ENCODE data around the gene FXR2. TPM values are rescaled to one million over a fixed set of nuclear protein-coding genes. Genes with fewer than 3 reads are reported as not detected.
A peak's percentile ranks its signal among the peaks of the same experiment; 100 is the strongest.

FXR2 gene
- total RNA-seq, 1 experiment from 2014 or later = 88.0 TPM

DNA sequence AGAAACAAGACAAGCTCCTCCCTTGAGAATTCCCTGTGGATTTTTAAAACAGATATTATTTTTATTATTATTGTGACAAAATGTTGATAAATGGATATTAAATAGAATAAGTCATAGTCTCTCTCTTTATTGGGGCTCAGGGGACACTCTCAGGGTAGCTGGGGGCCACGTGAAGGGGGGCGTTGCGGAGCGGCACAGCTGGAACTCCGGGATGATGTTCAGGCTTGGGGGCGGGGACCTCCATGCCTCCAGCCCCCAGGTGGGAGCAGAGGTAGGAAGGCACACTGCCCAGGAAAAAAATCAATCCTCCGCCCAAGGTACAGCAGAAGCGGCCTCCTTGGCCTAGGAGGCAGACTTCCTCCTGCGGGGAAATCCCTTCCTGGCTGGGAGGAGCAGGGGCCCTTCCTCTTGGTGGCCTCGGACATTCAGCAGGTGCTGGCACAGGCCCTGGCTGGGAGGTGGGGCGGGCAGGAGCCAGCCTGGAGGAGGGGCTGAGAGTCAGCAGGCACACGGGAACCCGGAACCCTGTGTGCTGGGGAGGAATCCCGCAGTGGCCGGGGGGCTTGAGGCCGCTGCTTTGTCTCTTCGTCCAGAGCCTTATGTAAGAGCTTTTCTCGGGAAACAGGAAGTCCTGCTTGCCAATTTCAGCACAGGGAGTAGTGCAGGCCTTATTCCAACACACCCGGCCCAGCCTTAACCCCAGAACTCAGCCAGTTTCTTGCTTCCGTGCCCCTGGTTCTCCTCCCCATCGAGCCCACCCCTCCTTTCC, 56.7 kb downstream of the FXR2 start:
- in situ Hi-C loops (cut with HindIII; ENCODE audit: low sequenced_read_pairs) = no loop called here
- peak; percentile 85 for DNase-seq (ENCODE audit: low spot score)

DNA sequence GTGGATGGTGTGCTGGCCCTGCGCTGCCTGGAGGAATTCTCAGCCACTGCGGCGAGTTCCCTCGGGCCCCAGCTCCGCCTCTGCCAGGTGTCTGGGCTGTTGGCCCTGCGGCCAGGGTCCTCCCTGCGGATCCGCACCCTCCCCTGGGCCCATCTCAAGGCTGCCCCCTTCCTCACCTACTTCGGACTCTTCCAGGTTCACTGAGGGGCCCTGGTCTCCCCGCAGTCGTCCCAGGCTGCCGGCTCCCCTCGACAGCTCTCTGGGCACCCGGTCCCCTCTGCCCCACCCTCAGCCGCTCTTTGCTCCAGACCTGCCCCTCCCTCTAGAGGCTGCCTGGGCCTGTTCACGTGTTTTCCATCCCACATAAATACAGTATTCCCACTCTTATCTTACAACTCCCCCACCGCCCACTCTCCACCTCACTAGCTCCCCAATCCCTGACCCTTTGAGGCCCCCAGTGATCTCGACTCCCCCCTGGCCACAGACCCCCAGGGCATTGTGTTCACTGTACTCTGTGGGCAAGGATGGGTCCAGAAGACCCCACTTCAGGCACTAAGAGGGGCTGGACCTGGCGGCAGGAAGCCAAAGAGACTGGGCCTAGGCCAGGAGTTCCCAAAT, 57.4 kb downstream of the FXR2 start:
- in situ Hi-C loops (cut with HindIII; ENCODE audit: low sequenced_read_pairs) = no loop called here
- DNase-seq (ENCODE audit: low spot score) = no peak

DNA sequence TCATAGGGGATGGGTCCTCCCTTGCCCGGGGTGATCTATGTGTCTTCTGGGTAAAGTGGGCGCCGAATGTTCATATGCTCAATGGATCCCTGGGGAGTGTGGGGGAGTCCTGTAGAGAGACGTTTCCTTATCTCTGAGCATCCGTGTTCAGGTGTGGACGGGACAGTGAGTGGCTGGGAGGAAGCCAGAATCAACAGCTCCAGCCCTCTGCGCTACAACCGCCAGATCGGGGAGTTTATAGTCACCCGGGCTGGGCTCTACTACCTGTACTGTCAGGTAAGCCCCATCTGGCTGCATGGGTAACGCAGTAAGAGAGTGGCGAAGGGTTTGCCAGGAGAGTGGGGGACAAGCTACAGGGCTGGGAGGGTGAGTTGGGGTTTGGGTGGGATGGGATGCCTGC, 58.1 kb downstream of the FXR2 start:
- in situ Hi-C loops (cut with HindIII; ENCODE audit: low sequenced_read_pairs) = no loop called here

DNA sequence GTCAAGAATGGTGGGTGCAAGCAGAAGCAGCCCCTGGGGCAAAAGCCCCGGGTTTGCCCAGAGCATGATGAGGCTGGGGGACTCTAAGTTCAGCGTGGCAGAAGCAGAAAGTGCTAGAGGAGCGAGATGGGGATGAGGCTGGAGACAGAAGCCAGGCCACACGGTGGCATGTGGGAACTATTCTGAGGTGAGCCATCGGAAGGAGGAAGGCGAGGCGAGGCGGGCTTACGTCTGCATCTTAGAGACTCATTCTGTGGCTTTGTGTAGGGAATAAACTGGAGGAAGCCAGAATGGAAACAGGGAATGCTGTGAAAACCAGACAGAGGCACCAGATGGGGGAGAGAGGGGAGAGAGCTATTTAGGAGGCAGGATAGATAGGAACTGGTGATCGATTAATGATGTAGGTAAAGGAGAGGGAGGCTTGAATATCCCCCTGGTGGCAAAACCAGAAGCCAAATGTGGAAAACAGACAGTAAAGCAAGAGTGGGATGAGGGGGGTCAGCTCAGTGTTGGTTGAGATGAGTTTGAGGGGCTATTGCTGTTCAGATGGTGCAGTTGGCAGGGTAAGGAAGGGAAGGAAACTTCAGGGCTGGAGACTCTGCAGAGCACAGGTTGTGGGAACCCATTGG, 59.3 kb downstream of the FXR2 start:
- in situ Hi-C loops (cut with HindIII; ENCODE audit: low sequenced_read_pairs) = no loop called here
- DNase-seq (ENCODE audit: low spot score) = no peak

More for the DNA sequence above, 58.1 kb downstream of the FXR2 start:
- no peak for DNase-seq (ENCODE audit: low spot score)

DNA sequence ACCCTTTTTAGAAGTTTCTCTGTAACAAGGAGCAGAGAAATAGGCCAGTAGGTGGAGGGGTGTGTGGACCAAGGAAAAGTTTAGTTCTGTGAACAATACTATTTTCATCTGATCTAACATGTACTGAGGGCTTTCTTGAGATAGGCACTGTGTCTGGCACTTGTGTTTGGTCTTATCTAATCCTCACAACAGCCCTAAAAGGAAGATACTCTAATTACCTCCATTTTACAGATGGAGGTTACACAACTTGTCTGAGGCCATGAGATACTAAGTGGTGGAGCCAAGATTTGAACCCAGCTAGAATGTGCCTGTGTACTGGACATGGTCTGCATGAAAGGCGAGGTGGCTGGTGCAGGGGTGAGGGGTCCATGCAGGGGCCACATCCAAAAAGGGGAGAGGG, 61.3 kb downstream of the FXR2 start:
- in situ Hi-C loops (cut with HindIII; ENCODE audit: low sequenced_read_pairs) = no loop called here

DNA sequence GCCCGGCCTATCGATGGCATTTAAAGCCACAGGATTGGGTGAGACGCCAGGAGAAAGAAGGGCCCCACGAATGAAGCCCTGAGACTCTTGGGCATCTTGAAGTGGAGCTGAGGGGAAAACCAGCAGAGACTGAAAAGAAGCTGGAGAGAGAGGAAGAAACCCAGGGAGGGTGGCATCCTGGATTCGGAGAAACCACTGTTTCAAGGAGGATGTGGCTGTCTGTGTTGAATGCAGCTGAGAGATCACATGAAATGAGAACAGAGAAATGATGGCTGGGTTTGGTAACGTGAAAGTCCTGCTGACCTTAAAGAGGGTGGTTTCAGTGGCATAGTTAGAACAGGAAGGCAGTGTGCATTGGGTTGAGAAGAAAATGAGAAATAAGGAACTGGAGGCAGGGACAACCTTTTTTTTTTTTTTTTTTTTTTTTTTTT, 62.1 kb downstream of the FXR2 start:
- in situ Hi-C loops (cut with HindIII; ENCODE audit: low sequenced_read_pairs) = no loop called here
- no peak for DNase-seq (ENCODE audit: low spot score)

More for the DNA sequence above, 61.3 kb downstream of the FXR2 start:
- DNase-seq (ENCODE audit: low spot score) = no peak

DNA sequence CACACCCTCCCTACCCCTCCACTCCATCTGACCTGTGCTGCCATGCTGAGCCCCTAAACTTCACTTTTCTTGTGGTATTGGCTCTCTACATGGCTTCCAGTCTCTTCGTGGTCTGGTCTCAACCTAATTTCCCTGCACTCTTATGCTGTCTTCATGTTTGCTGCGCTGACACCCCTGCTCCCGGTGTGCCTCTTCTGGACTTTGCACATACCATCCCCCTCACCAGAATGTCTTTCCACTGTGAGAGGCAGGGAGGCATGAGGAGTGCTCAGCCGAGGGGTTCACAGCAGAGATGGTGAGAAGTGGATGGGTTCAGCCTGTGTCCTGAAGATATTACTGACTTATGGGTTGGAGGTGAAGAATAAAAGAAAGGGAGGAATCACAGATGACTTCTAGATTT, 63.3 kb downstream of the FXR2 start:
- in situ Hi-C loops (cut with HindIII; ENCODE audit: low sequenced_read_pairs) = no loop called here
- DNase-seq (ENCODE audit: low spot score) = no peak

DNA sequence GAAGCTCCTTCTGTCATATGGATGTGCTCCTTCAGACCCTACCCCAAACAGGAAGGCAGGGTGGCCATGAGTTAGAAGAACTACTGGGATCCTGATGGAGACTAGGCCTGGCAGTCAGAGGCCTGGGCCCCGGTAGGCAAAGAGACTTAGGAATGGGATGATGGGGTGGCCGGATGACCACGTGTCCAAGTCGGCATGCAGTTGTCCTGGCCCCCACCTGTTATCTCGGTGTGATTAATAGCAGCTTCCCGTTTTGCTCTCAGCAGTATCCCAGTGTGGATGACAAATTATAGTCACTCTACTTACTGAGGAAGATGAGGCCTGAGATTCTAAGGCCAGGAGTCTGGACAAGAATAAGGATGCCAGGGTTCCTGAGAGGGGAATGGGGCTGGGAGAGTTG, 64.4 kb downstream of the FXR2 start:
- in situ Hi-C loops (cut with HindIII; ENCODE audit: low sequenced_read_pairs) = no loop called here
- DNase-seq (ENCODE audit: low spot score) = no peak

DNA sequence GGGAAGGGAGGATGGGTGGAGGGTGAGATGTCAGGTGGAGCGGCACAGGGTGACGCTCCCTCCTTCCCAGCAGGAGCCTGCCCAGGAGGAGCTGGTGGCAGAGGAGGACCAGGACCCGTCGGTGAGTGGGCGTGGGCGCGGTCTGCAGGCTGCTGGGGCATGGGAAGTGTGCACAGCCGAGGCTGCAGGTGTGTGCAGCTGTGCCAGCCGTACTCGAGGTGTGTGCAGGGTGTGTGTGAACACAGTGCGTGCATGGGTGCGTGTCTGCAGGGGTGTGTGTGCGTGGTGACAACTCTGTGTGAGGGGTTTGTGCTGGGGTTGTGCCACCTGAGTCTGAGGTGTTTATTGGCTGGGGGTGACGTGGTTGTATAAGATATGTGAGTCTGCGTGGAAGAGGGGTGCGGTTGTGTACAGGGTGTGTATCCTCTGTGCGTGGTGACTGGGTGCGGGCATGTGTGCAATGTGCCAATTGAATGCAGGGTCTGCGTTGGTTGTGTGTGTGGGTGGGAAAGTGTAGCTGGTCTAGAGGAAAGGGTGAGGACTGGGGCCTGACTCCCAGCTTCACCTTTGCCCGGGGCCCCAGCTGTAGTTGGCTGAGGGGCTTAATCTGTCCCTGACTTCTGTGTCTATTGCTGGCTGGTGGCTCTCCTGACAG, 65.2 kb downstream of the FXR2 start:
- peak; percentile 38 for DNase-seq (ENCODE audit: low spot score)
- in situ Hi-C loops (cut with HindIII; ENCODE audit: low sequenced_read_pairs) = no loop called here

DNA sequence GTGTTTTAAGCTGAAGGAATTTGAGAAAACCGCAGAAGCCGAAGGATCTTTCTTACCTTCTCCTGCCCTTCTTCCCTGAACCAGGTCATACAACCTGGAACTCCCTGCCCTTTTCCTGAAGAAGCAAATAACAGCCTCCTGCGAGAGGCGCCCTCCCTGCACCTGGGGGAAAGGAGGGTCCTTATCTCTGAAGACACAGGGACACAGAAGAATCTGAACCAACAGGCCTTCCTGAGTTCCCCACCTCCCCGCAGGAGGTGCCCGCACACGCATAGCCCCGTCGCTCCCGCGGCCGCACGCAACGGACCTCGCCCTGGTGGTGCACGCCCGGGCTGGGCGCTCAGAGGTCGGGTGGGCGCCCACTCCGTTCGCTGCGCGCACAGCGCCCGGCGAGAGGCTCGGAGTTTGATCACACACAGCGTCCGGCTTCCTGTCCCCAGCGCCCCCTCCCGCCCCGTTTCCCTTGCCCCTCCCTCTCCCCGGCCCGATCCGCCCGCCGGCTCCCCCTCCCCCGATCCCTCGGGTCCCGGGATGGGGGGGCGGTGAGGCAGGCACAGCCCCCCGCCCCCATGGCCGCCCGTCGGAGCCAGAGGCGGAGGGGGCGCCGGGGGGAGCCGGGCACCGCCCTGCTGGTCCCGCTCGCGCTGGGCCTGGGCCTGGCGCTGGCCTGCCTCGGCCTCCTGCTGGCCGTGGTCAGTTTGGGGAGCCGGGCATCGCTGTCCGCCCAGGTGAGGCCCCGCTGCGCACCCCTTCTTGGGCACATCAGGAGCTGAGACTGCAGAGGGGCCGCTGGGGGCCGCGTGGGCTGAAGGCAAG, 65.9 kb downstream of the FXR2 start, which contains the start of gene TNFSF12:
TNFSF12 (plus strand) TSS at position 474 of the 816 bp plus-strand sequence; CDS start at position 570, 96 bp downstream.
- peak; percentile 52 for DNase-seq (ENCODE audit: low spot score)
- in situ Hi-C loops (cut with HindIII; ENCODE audit: low sequenced_read_pairs) = no loop called here

DNA sequence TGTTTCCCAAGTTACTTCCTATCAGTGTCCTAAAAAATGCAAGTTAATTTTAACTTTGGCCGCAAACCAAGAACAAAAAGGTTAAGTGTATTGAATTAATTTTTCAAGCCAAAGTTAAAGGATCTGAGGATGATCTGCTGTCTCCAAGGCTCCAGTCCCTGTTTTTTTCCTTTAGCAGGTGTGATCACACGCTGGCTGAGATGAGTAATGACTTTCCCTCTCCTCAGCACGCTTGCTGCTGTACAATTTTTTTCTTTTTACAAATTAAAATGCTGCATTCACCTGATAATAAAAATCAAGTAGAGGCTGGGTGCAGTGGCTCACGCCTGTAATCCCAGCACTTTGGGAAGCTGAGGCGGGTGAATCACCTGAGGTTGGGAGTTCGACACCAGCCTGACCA, 69.8 kb downstream of the FXR2 start:
- DNase-seq (ENCODE audit: low spot score) = no peak
- in situ Hi-C loops (cut with HindIII; ENCODE audit: low sequenced_read_pairs) = no loop called here

Other genes starting within 250 kb of the FXR2 start
- not detected in 2 replicates for gene TNK1, start 233.8 kb downstream of the FXR2 start, total RNA-seq (2014; rRNA removed; shearing (Covaris generic))
- gene PLSCR3, start 220.4 kb downstream of the FXR2 start, total RNA-seq (2014; rRNA removed; shearing (Covaris generic)) = 7.9 and 8.3 TPM in 2 replicates
- gene TMEM256, start 210.8 kb downstream of the FXR2 start, total RNA-seq (2014; rRNA removed; shearing (Covaris generic)) = 200 and 369 TPM in 2 replicates
- gene NLGN2, start 207.1 kb downstream of the FXR2 start, total RNA-seq (2014; rRNA removed; shearing (Covaris generic)) = 5.5 and 6.8 TPM in 2 replicates
- not detected in 2 replicates for gene SPEM1, start 194.6 kb downstream of the FXR2 start, total RNA-seq (2014; rRNA removed; shearing (Covaris generic))
- not detected in 2 replicates for gene SPEM2, start 189.3 kb downstream of the FXR2 start, total RNA-seq (2014; rRNA removed; shearing (Covaris generic))
- gene SPEM3, start 186.0 kb downstream of the FXR2 start, total RNA-seq (2014; rRNA removed; shearing (Covaris generic)) = not detected in 2 replicates
- 4.6 and 4.9 TPM in 2 replicates for gene TMEM102, start 179.5 kb downstream of the FXR2 start, total RNA-seq (2014; rRNA removed; shearing (Covaris generic))
- 20.4 and 24.2 TPM in 2 replicates for gene FGF11, start 175.4 kb downstream of the FXR2 start, total RNA-seq (2014; rRNA removed; shearing (Covaris generic))
- gene CHRNB1, start 169.8 kb downstream of the FXR2 start, total RNA-seq (2014; rRNA removed; shearing (Covaris generic)) = 7.6 and 24.0 TPM in 2 replicates
- 4.1 and 4.4 TPM in 2 replicates for gene ZBTB4, start 135.3 kb downstream of the FXR2 start, total RNA-seq (2014; rRNA removed; shearing (Covaris generic))
- gene SLC35G6, start 133.5 kb downstream of the FXR2 start, total RNA-seq (2014; rRNA removed; shearing (Covaris generic)) = not detected in 2 replicates
- gene POLR2A, start 130.5 kb downstream of the FXR2 start, total RNA-seq (2014; rRNA removed; shearing (Covaris generic)) = 52.7 and 52.8 TPM in 2 replicates
- not detected in 2 replicates for gene TNFSF12, start 65.8 kb downstream of the FXR2 start, total RNA-seq (2014; rRNA removed; shearing (Covaris generic))
- 1.5 TPM in 1 of 2 replicates, not detected in the other for gene TNFSF13, start 56.1 kb downstream of the FXR2 start, total RNA-seq (2014; rRNA removed; shearing (Covaris generic))
- gene SENP3, start 53.0 kb downstream of the FXR2 start, total RNA-seq (2014; rRNA removed; shearing (Covaris generic)) = 157 and 182 TPM in 2 replicates
- gene CD68, start 35.3 kb downstream of the FXR2 start, total RNA-seq (2014; rRNA removed; shearing (Covaris generic)) = 119 and 129 TPM in 2 replicates
- gene MPDU1, start 31.0 kb downstream of the FXR2 start, total RNA-seq (2014; rRNA removed; shearing (Covaris generic)) = 151 and 157 TPM in 2 replicates
- gene SOX15, start 24.8 kb downstream of the FXR2 start, total RNA-seq (2014; rRNA removed; shearing (Covaris generic)) = 6.8 and 12.1 TPM in 2 replicates
- 70.2 and 96.9 TPM in 2 replicates for gene SAT2, start 12.9 kb upstream of the FXR2 start, total RNA-seq (2014; rRNA removed; shearing (Covaris generic))
- not detected in 2 replicates for gene SHBG, start 15.2 kb upstream of the FXR2 start, total RNA-seq (2014; rRNA removed; shearing (Covaris generic))
- gene ATP1B2, start 36.0 kb upstream of the FXR2 start, total RNA-seq (2014; rRNA removed; shearing (Covaris generic)) = not detected in 2 replicates
- 23.5 and 26.4 TPM in 2 replicates for gene TP53, start 72.6 kb upstream of the FXR2 start, total RNA-seq (2014; rRNA removed; shearing (Covaris generic))
- 27.2 and 33.5 TPM in 2 replicates for gene WRAP53, start 73.6 kb upstream of the FXR2 start, total RNA-seq (2014; rRNA removed; shearing (Covaris generic))
- 13.1 and 16.8 TPM in 2 replicates for gene EFNB3, start 90.3 kb upstream of the FXR2 start, total RNA-seq (2014; rRNA removed; shearing (Covaris generic))
- 0.03 TPM in 1 of 2 replicates, not detected in the other for gene DNAH2, start 102.8 kb upstream of the FXR2 start, total RNA-seq (2014; rRNA removed; shearing (Covaris generic))
- 0.34 and 0.37 TPM in 2 replicates for gene KDM6B, start 219.3 kb upstream of the FXR2 start, total RNA-seq (2014; rRNA removed; shearing (Covaris generic))
- 0.37 TPM in 1 of 2 replicates, not detected in the other for gene TMEM88, start 240.2 kb upstream of the FXR2 start, total RNA-seq (2014; rRNA removed; shearing (Covaris generic))
- gene NAA38, start 242.7 kb upstream of the FXR2 start, total RNA-seq (2014; rRNA removed; shearing (Covaris generic)) = 97.3 and 101 TPM in 2 replicates
- gene CYB5D1, start 243.1 kb upstream of the FXR2 start, total RNA-seq (2014; rRNA removed; shearing (Covaris generic)) = 8.5 and 10.0 TPM in 2 replicates